ENCODE data around the gene AGAP6.
"Not testable (repeated sequence)": the region's sequence is repeated elsewhere in the genome, so short reads cannot be mapped to it uniquely, and the experiment has no call there.

AGAP6 gene

DNA sequence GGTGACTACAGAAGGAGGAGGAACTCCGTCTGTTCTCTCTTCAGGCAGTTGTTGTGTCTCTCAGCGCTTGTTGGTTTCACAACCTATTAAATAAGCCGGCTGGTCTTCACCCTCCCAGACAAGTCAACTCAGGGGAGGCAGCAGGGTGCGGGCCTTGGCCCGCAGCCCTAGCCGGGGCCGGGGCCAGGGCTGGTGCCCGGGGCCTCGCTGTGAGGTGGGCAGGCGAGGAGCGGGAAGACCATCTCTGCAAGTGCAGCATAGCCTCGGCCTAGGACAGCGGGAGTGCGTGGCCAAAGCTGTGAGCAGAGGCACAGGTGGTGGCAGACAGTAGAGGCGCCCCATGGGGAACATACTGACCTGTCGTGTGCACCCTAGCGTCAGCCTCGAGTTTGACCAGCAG lies at the start of gene AGAP6:
Gene AGAP6, plus strand, starts transcription at position 31 of the 400 bp plus-strand sequence. Its CDS starts 310 bp downstream, at position 341.
- H3K4me3 ChIP-seq (ENCODE audit: low read depth, low read length); H3K27ac ChIP-seq; H3K36me3 ChIP-seq (replicated peaks); H3K27me3 ChIP-seq (replicated peaks); DNase-seq; in situ Hi-C loops (cut with HindIII; ENCODE audit: low pct_ligation_motif_present, low sequenced_read_pairs): not testable (repeated sequence)

DNA sequence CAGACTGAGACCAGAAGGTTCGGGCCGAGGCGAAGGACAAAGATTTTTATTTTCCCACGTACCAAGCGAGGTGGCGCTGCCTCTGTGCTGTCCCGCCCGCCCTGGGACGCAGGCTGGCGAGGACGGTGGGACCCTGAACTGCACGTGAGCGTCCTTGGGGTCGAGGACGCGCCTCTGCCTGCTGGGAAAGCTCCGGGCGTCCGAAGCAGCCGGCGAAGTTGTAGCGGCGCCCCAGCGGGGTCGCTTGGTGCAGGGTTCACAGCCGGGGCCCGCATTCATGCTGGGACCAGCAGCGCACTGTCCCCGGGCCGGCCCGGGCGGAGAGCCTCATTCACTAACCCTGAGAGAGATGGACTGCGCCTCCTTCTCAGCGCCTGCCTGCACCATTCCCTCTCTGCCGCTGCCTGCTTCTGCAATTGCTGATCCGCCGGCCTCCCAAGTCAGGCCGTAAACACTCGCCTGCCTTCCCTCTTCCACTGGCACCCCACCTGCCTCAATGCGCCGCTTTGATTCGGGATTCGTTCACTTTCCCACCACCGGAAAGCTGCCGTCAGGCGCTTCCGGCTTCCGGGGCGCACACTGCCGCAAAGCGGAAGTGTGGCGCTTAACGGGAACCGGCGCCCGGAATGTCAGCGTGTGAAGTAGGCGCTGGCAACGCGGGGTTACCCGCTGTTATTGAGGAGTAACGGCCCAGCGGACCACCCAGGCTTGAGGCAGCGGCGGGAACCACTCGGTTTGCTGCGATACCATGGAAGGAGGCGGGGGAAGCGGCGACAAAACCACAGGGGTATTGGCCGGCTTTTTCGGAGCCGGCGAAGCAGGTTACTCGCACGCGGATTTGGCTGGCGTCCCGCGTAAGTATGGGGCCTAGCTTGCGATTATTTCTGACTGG lies 46.5 kb upstream of the AGAP6 start, which contains the start of the genes PARG and TIMM23B:
Gene PARG, minus strand, starts transcription at position 581 of the 892 bp plus-strand sequence. Its CDS starts 302 bp downstream, at position 279.
Gene TIMM23B, plus strand, starts transcription at position 607 of the 892 bp plus-strand sequence. Its CDS starts 142 bp downstream, at position 749.
- Histone ChIP-seq H3K4me3 (ENCODE audit: low read depth, low read length) (peak within 1 kb of the TSS; percentile 60), H3K27ac (peak within 1 kb of the TSS; percentile 82)
- in situ Hi-C loops (cut with HindIII; ENCODE audit: low pct_ligation_motif_present, low sequenced_read_pairs); H3K27me3 ChIP-seq (replicated peaks); H3K36me3 ChIP-seq (replicated peaks): not testable (repeated sequence)
- peak; percentile 73 for DNase-seq

DNA sequence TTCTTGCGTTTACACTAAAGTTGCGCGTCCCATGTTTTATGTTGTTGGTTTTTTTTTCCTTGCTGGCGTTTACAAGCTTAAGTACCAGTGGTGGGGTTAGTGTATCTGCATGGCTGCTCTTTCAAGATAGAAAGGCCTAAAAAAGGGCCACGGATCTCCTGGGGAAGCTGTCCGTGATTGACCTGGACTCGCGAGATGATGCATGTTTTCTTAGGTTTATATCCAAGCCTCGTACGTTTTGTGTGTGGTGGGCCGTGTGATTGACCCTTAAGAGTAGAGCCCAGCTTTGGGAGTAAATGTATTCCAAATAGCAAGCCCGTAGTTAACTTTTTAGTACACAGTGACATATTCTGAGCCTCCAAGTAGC lies 45.9 kb upstream of the AGAP6 start:
- peak; percentile 18 for DNase-seq

DNA sequence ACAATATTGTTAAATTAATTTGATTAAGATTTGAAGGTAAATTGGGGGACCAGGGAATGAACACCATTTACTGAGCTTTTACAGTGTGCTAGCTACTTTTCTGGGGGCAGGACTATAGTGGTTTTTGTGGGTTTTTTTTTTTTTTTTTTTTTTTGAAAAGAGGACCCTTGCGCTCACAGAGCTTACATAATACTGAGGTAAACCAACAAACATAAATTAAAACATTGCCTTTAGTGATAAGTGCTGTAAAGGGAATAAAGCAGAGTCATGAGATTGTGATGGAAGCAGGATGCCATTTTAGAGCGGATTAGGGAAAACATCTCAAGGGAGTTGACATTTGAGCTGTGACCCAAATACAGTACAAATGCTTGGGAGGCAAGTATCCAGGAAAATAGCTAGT lies 44.6 kb upstream of the AGAP6 start:
- in situ Hi-C loops (cut with HindIII; ENCODE audit: low pct_ligation_motif_present, low sequenced_read_pairs); H3K36me3 ChIP-seq (replicated peaks); H3K27me3 ChIP-seq (replicated peaks); DNase-seq; H3K4me3 ChIP-seq (ENCODE audit: low read depth, low read length); H3K27ac ChIP-seq: not testable (repeated sequence)

More for the DNA sequence above, 45.9 kb upstream of the AGAP6 start:
- H3K4me3 ChIP-seq (ENCODE audit: low read depth, low read length) = peak overlapping the region; percentile 60
- H3K27ac ChIP-seq = peak overlapping the region; percentile 82
- H3K36me3 ChIP-seq (replicated peaks); in situ Hi-C loops (cut with HindIII; ENCODE audit: low pct_ligation_motif_present, low sequenced_read_pairs); H3K27me3 ChIP-seq (replicated peaks): not testable (repeated sequence)

DNA sequence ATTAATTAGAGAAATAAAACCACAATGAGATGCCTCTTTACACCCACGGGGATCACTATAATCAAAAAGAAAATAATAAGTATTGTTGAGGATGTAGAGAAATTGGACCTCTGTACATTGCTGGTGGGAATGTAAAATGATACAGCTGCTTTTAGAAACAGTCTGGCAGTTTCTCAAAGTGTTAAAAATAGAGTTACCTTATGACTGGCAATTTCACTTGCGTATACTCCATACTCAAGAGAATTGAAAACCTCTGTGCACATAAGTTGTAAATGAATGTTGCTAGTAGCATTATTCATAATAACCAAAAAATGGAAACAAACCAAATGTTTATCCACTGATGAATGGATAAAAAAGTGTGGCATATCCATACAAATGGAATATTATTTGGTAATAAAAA lies 40.1 kb upstream of the AGAP6 start:
- H3K4me3 ChIP-seq (ENCODE audit: low read depth, low read length); DNase-seq; in situ Hi-C loops (cut with HindIII; ENCODE audit: low pct_ligation_motif_present, low sequenced_read_pairs); H3K36me3 ChIP-seq (replicated peaks); H3K27ac ChIP-seq; H3K27me3 ChIP-seq (replicated peaks): not testable (repeated sequence)

DNA sequence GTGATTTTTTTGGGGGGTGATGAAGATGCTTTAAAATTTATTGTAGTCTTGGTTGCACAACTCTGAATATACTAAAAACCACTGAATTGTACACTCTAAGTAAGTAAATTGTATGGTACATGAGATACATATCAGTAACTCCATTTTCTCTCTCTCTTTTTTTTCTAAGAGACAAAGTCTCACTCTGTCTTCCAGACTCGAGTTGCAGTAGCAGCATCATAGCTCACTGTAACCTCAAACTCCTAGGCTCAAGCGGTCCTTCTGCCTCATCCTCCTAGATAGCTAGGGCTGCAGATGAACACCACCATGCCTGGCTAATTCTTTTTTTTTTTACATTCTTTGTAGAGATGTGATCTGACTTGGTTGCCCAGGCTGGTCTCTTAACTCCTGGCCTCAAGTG lies 39.5 kb upstream of the AGAP6 start:
- DNase-seq; H3K4me3 ChIP-seq (ENCODE audit: low read depth, low read length); H3K36me3 ChIP-seq (replicated peaks); H3K27ac ChIP-seq; H3K27me3 ChIP-seq (replicated peaks); in situ Hi-C loops (cut with HindIII; ENCODE audit: low pct_ligation_motif_present, low sequenced_read_pairs): not testable (repeated sequence)

DNA sequence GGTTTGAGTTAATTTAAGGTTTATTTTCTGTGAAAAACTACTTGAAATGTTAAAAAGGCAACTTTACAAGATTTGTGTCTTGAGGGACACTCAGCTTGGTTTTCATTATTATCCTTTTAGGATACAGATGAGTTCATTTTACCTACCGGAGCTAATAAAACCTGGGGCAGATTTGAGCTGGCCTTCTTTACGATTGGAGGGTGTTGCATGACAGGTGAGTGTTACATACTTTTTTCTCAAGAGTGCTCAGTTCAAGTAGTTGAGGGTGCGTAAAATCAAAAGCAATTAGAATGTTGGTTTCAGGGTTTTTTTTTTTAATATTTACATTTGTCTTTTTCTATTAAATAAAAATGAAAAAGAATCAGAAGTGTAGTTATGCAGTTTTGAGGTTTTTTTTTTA lies 36.2 kb upstream of the AGAP6 start:
- DNase-seq; H3K27ac ChIP-seq; H3K4me3 ChIP-seq (ENCODE audit: low read depth, low read length); H3K36me3 ChIP-seq (replicated peaks); in situ Hi-C loops (cut with HindIII; ENCODE audit: low pct_ligation_motif_present, low sequenced_read_pairs); H3K27me3 ChIP-seq (replicated peaks): not testable (repeated sequence)

DNA sequence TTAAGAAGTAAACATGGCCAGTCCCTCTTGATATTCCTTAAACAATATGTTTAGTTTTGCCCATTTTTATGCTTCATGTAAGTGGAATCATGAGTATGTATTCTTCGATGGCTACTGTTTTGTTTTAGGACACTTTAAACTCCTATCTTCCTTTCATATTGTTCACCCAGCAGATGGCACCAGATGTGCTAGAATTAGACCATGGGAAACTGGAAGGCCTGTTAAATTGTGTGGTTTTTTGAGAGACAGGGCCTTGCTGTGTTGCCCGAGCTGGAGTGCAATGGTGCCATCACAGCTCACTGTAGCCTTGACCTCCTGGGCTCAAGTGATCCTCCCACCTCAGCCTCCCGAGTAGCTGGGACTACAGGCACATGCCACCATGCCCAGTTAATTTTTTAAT lies 35.1 kb upstream of the AGAP6 start:
- H3K4me3 ChIP-seq (ENCODE audit: low read depth, low read length); H3K27me3 ChIP-seq (replicated peaks); H3K27ac ChIP-seq; H3K36me3 ChIP-seq (replicated peaks); in situ Hi-C loops (cut with HindIII; ENCODE audit: low pct_ligation_motif_present, low sequenced_read_pairs): not testable (repeated sequence)
- DNase-seq = peak; percentile 7

DNA sequence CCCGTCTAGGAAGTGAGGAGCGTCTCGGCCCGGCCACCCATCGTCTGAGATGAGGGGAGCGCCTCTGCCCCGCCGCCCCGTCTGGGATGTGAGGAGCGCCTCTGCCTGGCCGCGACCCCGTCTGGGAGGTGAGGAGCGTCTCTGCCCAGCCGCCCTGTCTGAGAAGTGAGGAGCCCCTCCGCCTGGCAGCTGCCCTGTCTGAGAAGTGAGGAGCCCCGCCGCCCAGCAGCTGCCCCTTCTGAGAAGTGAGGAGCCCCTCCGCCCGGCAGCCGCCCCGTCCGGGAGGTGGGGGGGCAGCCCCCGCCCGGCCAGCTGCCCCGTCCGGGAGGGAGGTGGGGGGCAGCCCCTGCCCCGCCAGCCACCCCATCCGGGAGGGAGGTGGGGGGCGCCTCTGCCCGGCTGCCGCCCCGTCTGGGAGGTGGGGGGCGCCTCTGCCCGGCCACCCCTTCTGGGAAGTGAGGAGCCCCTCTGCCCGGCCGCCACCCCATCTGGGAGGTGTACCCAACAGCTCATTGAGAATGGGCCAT lies 17.8 kb upstream of the AGAP6 start:
- H3K27ac ChIP-seq; DNase-seq; H3K4me3 ChIP-seq (ENCODE audit: low read depth, low read length); H3K27me3 ChIP-seq (replicated peaks); H3K36me3 ChIP-seq (replicated peaks); in situ Hi-C loops (cut with HindIII; ENCODE audit: low pct_ligation_motif_present, low sequenced_read_pairs): not testable (repeated sequence)

DNA sequence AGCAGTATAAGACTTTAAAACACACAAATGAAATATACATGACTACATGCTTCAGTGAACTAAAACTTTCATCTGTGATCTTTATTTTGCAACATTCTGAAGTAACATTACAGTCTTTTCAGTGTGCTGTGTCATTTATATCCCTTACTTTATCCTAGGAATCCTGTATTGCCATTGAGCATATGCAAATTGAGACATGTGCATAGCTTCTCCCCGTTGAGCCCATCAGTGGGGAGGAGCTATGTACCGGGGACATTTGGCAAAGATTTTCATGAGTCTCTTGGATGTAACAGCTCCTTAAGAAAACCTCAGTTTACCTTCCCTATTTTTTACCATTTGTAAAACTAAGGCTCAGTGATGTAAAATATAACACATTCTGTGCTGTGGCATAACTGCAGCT lies 16.7 kb upstream of the AGAP6 start:
- H3K36me3 ChIP-seq (replicated peaks); H3K27me3 ChIP-seq (replicated peaks); H3K27ac ChIP-seq; DNase-seq; H3K4me3 ChIP-seq (ENCODE audit: low read depth, low read length); in situ Hi-C loops (cut with HindIII; ENCODE audit: low pct_ligation_motif_present, low sequenced_read_pairs): not testable (repeated sequence)

DNA sequence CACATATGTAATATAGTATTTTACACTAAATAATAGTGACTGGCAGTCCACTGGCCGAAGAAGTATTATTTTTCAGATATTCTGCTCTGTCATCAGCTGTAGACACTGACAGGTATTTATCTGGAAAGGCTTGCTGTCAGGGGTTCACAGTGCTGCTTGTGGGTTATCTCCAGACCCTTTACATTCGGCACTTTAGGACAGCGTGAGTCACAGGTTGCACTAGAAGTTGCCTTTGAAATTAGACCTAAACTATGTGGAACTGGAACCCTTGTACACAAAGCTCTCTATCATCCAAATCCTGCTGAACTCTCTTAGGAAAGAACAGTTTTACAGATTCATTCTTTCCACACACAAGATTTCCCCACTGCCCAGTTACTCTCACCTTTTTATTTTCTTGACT lies 16.1 kb upstream of the AGAP6 start:
- peak; percentile 1 for DNase-seq
- H3K36me3 ChIP-seq (replicated peaks); H3K27me3 ChIP-seq (replicated peaks); in situ Hi-C loops (cut with HindIII; ENCODE audit: low pct_ligation_motif_present, low sequenced_read_pairs); H3K27ac ChIP-seq; H3K4me3 ChIP-seq (ENCODE audit: low read depth, low read length): not testable (repeated sequence)

DNA sequence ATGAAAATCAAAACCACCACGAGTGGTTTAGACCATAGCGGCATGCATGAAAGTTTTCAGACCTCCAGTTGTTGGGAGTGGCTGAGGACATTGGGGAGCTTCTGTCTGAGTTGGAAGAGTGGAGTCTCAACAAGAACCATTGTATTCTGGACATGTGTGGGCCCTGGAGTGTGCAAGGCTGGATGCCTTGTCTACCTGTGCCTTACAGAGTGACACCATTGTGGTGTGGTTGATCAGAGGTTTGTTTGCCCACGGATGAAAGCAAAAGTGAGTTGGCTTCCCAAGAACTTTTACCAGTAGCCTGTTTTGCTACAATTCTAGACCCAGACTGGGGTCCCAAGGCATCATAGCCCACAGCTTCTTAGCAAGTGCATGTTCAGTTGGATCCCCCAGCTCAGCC lies 10.4 kb upstream of the AGAP6 start:
- H3K36me3 ChIP-seq (replicated peaks); in situ Hi-C loops (cut with HindIII; ENCODE audit: low pct_ligation_motif_present, low sequenced_read_pairs); H3K27me3 ChIP-seq (replicated peaks); H3K27ac ChIP-seq; H3K4me3 ChIP-seq (ENCODE audit: low read depth, low read length); DNase-seq: not testable (repeated sequence)

DNA sequence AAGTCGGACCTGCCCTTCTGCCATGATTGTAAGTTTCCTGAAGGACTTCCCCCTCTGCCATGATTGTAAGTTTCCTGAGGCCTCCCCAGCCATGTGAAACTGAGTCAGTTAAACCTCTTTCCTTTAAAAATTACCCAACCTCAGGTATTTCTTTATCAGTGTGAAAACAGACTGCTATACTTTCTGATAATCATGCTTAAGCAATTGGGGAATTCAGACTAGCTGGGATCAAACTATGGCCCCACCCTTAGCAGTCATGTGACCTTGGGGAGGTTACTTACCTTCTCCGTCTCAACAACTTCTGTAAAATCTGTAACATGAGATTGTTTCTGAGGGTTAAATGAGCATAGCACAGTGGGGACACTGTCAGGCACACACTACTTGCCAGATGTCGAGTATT lies 999 bp upstream of the AGAP6 start:
- H3K27me3 ChIP-seq (replicated peaks); H3K4me3 ChIP-seq (ENCODE audit: low read depth, low read length); H3K36me3 ChIP-seq (replicated peaks); H3K27ac ChIP-seq; in situ Hi-C loops (cut with HindIII; ENCODE audit: low pct_ligation_motif_present, low sequenced_read_pairs); DNase-seq: not testable (repeated sequence)

DNA sequence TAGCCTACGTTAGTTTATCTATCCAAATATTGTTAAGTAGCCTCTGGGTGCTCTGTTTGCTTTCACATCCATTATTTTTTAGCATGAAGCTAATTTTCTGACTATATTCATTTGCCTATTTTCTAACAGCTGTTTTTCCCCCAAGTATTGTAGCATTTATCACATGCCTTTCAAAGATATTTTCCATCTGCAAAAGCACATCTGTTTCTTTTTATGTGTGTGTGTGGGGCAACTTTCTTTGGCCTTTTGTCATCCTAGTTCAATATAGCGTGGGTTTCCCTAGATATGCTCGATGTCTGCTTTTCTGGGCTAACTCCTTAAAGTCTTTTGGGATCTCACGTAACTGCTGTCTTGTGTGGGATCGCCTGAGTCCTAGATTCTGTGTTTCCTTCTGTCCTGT lies 7.1 kb downstream of the AGAP6 start:
- in situ Hi-C loops (cut with HindIII; ENCODE audit: low pct_ligation_motif_present, low sequenced_read_pairs); H3K27ac ChIP-seq; DNase-seq; H3K27me3 ChIP-seq (replicated peaks); H3K4me3 ChIP-seq (ENCODE audit: low read depth, low read length); H3K36me3 ChIP-seq (replicated peaks): not testable (repeated sequence)

DNA sequence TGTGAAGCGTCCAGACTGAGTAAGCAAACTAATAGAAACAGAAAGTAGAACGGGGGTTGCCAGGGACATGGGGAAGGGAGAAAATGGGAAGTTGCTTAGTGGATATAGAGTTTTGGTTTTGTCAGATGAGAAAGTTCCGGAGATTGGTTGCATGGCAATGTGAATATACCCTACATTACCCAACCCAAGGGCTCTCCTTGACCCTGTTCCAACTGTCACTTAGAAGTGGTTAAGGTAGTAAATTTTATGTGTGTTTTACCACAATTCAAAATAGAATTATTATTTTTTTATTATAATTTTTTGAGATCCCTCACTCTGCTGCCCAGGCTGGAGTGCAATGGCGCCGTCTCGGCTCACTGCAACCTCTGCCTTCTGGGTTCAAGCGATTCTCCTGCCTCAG lies 25.8 kb downstream of the AGAP6 start:
- H3K4me3 ChIP-seq (ENCODE audit: low read depth, low read length); H3K36me3 ChIP-seq (replicated peaks); H3K27ac ChIP-seq; H3K27me3 ChIP-seq (replicated peaks); DNase-seq; in situ Hi-C loops (cut with HindIII; ENCODE audit: low pct_ligation_motif_present, low sequenced_read_pairs): not testable (repeated sequence)
